ENCODE measurements around the gene FPR1. TPM values are rescaled to one million over a fixed set of nuclear protein-coding genes. Genes with fewer than 3 reads are reported as not detected.

Gene FPR1, protein sequence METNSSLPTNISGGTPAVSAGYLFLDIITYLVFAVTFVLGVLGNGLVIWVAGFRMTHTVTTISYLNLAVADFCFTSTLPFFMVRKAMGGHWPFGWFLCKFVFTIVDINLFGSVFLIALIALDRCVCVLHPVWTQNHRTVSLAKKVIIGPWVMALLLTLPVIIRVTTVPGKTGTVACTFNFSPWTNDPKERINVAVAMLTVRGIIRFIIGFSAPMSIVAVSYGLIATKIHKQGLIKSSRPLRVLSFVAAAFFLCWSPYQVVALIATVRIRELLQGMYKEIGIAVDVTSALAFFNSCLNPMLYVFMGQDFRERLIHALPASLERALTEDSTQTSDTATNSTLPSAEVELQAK
- 6.7 TPM for total RNA-seq

- no peak for DNase-seq
These were observed at the start of gene FPR1 for GRCh38 chr19:51751655-51752054. FPR1 (minus strand) TSS chr19:51751878; CDS start chr19:51746994, 4,884 bp downstream.

DNA sequence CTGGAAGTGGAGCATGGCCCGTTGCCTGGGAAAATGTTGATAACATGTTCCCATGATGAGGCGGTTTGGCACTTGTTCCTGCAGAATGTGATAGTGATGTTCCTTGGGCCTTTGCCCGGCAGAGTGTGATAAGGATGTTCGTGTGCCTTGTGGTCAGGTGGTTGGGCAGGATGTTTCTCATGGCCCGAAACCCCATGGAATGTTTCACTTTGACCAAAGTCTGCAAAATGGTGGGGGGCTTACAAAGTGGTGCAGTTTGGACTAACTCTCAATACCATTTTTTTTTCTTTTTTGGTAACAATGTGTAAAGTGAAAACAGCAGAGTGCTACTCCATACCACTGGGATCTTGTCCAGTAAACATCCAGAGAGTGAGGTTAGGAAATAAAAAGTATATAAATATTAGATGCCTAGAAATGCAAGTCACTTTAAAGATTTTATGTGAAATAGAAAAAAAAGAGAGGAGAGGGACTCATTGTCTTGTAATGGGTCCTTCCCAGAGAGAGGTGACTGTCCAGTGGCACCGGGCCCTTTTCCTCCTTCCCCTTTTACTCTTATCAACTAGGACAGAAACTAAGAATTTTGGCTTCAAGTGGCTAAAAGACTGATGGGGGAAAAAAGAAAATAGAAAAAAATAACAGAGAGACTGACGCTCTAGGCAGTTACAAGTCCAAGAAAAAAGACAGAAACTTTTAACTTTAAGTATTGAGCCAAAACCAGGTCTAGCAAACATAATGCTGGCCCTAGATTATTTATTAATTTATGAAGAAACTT, 49.0 kb upstream of the FPR1 start:
- DNase-seq, result no peak

- no peak for DNase-seq
These were observed 48.2 kb upstream of the FPR1 start for GRCh38 chr19:51799774-51800472.

- peak; percentile 65 for DNase-seq
These were observed 47.5 kb upstream of the FPR1 start for GRCh38 chr19:51799034-51799773.

- no peak for DNase-seq
These were observed 46.4 kb upstream of the FPR1 start for GRCh38 chr19:51798062-51798461.

GRCh38 chr19:51797480-51797879, 45.8 kb upstream of the FPR1 start:
- no peak for DNase-seq

GRCh38 chr19:51796195-51796679, 44.6 kb upstream of the FPR1 start:
- no peak for DNase-seq

GRCh38 chr19:51794885-51795490, 43.3 kb upstream of the FPR1 start, which contains the start of gene FPR3:
FPR3 (plus strand) TSS chr19:51795157; CDS start chr19:51823749, 28,592 bp downstream.
- no peak for DNase-seq

- no peak for DNase-seq
These were observed 42.3 kb upstream of the FPR1 start for GRCh38 chr19:51793994-51794393.

DNA sequence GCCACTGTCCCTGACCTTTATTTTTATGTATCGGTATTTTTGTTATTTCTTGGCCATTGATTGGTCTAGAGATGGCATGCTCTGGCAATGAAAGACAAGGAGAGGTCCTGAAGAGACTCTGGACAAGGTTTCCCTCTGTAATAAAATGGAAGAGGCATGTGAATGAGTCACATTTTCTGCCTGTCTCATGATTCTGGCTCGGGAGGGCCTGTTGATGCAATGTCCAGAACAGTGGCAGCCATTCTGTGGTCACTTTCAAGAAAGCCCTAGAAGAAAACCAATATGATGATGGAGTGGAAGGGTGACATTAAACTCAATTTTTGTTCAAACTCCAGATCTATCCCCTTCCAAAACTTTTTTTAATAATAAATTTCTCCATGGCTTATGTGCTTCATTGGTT, 41.3 kb upstream of the FPR1 start:
- no peak for DNase-seq

GRCh38 chr19:51789061-51789795, 37.5 kb upstream of the FPR1 start:
- no peak for DNase-seq

- DNase-seq, result no peak
These were observed 36.4 kb upstream of the FPR1 start for GRCh38 chr19:51788029-51788428.

DNA sequence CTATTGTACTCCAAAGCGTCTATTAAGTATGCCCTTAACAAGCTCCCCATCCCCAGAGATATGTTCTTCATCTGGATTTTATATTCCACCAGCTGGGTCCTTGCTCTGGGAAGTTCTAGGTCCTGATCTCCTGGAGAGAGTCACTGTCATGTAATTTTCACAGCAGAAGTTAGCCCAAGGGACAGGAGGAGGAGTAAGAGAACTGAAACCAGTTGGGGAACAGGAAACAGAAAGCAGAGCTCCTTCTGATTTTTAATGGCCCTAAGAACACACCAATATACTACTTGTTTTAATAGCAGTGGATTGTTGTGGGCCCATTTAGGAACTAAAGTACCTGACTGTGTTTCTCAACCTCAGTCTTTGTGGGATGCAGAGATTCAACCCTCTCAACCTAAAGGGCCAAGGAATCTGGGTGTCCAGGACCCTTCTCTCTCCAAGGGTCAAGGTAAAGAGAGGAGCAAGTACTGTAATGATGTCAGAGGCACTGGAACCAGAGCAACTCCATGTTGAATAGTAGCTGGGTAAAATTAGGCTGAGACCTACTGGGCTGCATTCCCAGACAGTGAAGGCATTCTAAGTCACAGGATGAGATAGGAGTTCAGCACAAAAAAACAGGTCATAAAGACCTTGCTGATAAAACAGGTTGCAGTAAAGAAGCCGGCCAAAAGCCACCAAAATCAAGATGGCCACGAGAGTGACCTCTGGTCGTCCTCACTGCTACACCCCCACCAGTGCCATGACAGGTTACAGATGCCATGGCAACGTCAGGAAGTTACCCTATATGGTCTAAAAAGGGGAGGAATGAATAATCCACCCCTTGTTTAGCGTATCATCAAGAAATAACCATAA, 35.2 kb upstream of the FPR1 start:
- DNase-seq, result no peak

DNA sequence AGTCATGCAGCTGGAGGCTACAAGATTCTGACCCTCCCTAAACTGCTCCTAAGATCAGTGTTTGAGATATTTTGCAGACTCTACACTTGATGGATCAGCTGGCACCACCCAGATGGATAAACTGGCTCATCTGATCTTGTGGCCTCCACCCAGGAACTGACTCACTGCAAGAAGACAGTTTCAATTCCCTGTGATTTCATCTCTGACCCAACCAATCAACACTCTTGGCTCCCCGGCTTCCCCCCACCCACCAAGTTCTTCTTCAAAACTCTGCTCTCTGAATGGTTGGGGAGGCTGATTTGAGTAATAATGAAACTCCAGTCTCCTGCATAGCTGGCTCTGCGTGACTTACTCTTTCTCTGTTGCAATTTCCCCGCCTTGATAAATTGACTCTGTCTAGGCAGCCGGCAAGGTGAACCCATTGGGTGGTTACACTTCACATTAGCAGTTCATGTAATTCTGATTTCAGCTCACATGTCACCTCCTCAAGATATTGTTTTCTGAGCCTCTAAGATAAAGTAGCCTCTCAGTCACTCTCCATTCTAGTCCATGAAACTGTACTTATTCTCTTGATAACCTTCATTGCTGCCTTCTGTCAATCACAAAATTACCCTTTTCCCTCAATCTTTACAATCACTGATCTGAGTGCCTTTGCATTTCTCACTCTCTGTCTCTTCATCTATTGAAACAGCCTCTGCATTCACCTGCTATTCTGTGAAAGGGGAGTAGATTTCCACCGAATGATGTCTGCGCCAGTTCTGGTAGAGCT, 33.4 kb upstream of the FPR1 start:
- DNase-seq, result peak; percentile 5

DNA sequence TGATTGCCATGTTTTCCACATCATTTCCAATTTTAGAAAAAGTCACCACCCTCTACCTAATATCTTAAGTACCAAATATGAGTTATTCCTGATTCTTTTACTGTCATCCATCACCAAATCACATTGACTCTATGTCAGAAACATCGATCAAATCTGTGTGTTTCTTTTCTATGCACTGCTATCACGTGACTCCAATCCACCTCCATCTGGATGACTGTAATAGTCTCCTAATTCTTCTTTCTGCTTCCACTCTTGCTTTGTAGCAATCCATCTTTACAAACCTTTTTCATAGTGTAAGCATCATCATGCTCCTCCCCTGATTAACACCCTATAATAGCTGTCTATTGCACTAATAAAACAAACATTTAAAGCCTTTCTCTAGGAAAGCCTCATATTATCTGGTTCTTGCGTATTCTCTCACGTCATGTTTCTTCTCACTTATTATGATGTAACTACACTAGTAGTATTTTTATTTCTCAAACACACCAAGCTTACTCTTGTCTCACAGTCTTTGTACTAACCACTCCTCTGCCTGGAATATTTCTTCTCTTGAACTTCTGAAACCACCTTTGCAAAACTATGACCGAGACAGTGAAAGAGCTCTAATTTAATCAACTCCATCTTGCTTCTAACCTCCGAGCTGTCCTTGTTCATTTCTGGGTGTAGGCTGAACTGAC, 32.6 kb upstream of the FPR1 start:
- DNase-seq, result no peak

DNA sequence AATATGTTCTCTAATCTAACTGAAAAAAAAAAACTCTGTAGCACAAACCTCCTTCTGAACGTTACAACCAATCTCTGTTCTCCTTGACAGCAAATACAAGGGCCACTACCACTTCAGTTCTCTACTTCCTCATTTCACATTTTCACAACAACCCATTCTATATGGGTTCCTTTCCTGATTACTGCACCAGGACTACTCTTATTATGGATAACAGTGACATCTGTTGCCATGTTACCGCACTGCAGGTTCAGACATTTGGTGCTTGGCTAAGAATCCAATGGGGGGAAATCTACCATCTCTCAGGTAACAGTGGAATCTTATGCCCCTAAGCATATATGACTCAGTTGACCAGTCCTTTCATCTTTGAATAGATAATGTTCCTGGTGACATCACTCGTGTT, 31.7 kb upstream of the FPR1 start:
- no peak for DNase-seq

DNA sequence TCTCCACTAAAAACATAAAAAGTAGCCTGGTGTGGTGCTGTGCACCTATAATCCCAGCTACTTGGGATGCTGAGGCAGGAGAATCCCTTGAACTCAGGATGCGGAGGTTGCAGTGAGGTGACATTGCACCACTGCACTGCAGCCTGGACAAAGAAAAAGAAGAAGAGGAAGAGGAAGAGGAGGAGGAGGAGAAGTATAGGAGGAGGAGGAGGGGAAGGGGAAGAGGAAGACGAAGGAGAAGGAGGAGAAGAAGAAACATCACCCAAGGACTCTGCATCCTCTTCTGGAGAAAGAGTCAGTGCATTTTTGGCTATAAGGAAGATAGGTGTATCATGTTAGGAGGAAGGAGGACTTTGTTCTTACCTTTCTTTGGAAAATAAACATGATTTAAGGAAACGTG, 30.3 kb upstream of the FPR1 start:
- DNase-seq, result no peak

- DNase-seq, result no peak
These were observed 28.6 kb upstream of the FPR1 start for GRCh38 chr19:51780270-51780669.

DNA sequence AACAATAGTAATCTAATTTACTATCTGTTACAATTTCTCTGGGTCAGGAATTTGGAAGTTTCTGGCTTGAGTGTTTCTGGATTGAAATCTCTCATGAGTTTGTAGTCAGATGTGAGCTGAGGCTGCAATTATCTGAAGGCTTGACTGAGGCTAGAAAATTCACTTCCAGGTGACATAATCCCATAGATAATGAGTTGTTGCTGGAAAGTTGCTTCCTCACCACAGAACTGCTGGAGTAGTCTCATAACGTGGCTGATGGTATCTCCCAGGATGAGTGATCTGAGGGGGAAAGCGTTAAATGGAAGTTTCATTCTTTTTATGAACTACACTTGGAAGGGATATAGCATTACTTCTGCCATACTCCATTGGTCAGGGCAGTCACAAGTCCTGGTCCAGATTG, 28.0 kb upstream of the FPR1 start:
- DNase-seq, result no peak

All from occipital lobe (tissue), 2 donors.